NCI-H82 treated with DMSO at 0.1 percent for 48 hours (cell line): Measurements from ENCODE around the gene CBARP.
"Not testable (repeated sequence)": the region's sequence is repeated elsewhere in the genome, so short reads cannot be mapped to it uniquely, and the experiment has no call there.

ENCODE experiments used
- DNase-seq: peaks from one replicate; lab custom pipeline; 2025; ENCODE audit not compliant: unreplicated experiment; lab: John Stamatoyannopoulos, UW

CBARP gene

GRCh38 chr19:1214299-1214861, 23.4 kb downstream of the CBARP start:
- no peak for DNase-seq

- no peak for DNase-seq
These were observed 24.2 kb downstream of the CBARP start for GRCh38 chr19:1213391-1214286.

GRCh38 chr19:1211494-1212234, 26.1 kb downstream of the CBARP start:
- DNase-seq = no peak

- DNase-seq = no peak
These were observed 27.6 kb downstream of the CBARP start for GRCh38 chr19:1210227-1210538.

- not testable (repeated sequence) for DNase-seq
These were observed 29.0 kb downstream of the CBARP start for GRCh38 chr19:1208830-1209229.

GRCh38 chr19:1206864-1207450, 30.8 kb downstream of the CBARP start:
- no peak for DNase-seq

GRCh38 chr19:1206150-1206863, 31.5 kb downstream of the CBARP start:
- DNase-seq = no peak

- peak; percentile 81 for DNase-seq
These were observed 32.4 kb downstream of the CBARP start, which contains the start of gene STK11 for GRCh38 chr19:1205114-1206099. Gene STK11, plus strand, starts transcription at chr19:1205778. Its CDS starts 1,136 bp downstream, at chr19:1206914.

GRCh38 chr19:1200614-1201013, 37.2 kb downstream of the CBARP start:
- not testable (repeated sequence) for DNase-seq

GRCh38 chr19:1199531-1199930, 38.3 kb downstream of the CBARP start:
- DNase-seq = no peak

- DNase-seq = no peak
These were observed 48.4 kb downstream of the CBARP start for GRCh38 chr19:1189419-1189818.

- no peak for DNase-seq
These were observed 54.1 kb downstream of the CBARP start for GRCh38 chr19:1183543-1184172.

GRCh38 chr19:1182727-1183126, 55.1 kb downstream of the CBARP start:
- DNase-seq = no peak

- no peak for DNase-seq
These were observed 55.7 kb downstream of the CBARP start for GRCh38 chr19:1182068-1182467.

- DNase-seq = no peak
These were observed 56.2 kb downstream of the CBARP start for GRCh38 chr19:1181606-1182005.
